ENCODE measurements around the gene FAM222B. TPM values are rescaled to one million over a fixed set of nuclear protein-coding genes. Genes with fewer than 3 reads are reported as not detected.
"Not testable (repeated sequence)": the region's sequence is repeated elsewhere in the genome, so short reads cannot be mapped to it uniquely, and the experiment has no call there.

Gene FAM222B
- total RNA-seq, 2 donors from 2014 or later, result 20.9 to 26.5 TPM

DNA sequence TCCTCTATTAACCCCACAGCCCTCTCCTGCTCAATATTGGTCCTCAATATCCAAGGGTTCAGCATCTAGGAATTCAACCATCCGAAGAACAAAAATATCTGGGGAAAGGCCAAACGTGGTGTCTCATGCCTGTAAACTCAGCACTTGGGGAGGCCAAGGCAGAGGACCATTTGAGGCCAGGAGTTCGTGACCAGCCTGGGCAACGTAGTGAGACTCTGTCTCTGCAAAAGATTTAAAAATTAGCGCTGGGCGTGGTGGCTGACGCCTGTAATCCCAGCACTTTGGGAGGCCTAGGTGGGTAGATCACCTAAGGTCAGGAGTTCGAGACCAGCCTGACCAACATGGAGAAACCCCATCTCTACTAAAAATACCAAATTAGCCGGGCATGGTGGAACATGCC is 4.1 kb upstream of the FAM222B start:
- H3K4me3 Mint-ChIP-seq; ATAC-seq (replicated peaks in 1 of 2); H3K36me3 Mint-ChIP-seq (ENCODE audit: insufficient read depth in 2 of 2); H3K27ac Mint-ChIP-seq; DNase-seq; H3K27me3 Mint-ChIP-seq (ENCODE audit: low read depth); H3K9me3 Mint-ChIP-seq: not testable (repeated sequence)
- H3K4me1 Mint-ChIP-seq (ENCODE audit: low read depth), result peaks cover 22% of the 10 kb centered on the region

DNA sequence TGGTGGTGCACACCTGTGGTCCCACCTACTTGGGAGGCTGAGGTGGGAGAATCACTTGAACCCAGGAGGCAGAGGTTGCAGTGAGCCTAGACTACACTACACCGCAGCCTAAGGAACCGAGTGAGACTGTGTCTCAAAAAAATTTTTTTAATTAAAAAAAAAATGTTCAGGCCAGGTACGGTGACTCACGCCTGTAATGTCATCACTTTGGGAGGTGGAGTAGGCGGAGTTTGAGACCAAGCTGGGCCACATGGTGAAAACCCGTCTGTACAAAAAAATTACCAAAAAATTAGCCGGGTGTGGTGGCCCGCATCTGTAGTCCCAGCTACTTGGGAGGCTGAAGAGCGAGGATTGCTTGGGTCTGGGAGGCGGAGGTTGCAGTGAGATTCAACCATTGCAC is 3.6 kb upstream of the FAM222B start:
- no peaks in the 10 kb centered on the region for H3K9me3 Mint-ChIP-seq
- peaks cover 27% of the 10 kb centered on the region for H3K4me1 Mint-ChIP-seq (ENCODE audit: low read depth)
- ATAC-seq (replicated peaks in 1 of 2) (no peak), DNase-seq (peak in 1 of 2 donors; percentile 11)
- H3K27ac Mint-ChIP-seq, result no peak overlapping the region
- no peaks in the 10 kb centered on the region for H3K27me3 Mint-ChIP-seq (ENCODE audit: low read depth)
- H3K36me3 Mint-ChIP-seq (ENCODE audit: insufficient read depth in 2 of 2), result peaks cover 2 to 3% of the 10 kb centered on the region in 2 donors
- no peak overlapping the region for H3K4me3 Mint-ChIP-seq

DNA sequence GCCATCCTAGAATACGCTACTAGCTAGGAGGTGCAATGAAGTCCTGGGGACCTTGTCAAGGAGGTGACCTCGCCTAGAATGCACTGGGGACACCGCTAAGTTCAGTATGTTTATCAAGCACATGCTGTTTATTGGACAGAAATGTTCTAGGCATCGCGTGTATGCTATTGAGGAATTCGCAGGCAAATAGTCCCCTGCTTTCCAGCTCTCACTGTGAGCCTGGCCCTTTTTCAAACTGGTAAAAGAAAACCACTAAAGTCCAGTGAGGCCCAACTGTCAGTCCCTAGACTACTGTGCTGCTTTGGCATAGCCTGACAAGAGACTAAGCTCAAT is 1.2 kb upstream of the FAM222B start:
- no peaks in the 10 kb centered on the region for H3K27me3 Mint-ChIP-seq (ENCODE audit: low read depth)
- no peaks in the 10 kb centered on the region for H3K9me3 Mint-ChIP-seq
- peaks cover 29% of the 10 kb centered on the region for H3K4me1 Mint-ChIP-seq (ENCODE audit: low read depth)
- no peak for ATAC-seq (replicated peaks in 1 of 2)
- DNase-seq, result no peak
- H3K27ac Mint-ChIP-seq, result no peak overlapping the region
- peaks cover 2 to 3% of the 10 kb centered on the region in 2 donors for H3K36me3 Mint-ChIP-seq (ENCODE audit: insufficient read depth in 2 of 2)
- H3K4me3 Mint-ChIP-seq, result peak overlapping the region; percentile 42 to 93

DNA sequence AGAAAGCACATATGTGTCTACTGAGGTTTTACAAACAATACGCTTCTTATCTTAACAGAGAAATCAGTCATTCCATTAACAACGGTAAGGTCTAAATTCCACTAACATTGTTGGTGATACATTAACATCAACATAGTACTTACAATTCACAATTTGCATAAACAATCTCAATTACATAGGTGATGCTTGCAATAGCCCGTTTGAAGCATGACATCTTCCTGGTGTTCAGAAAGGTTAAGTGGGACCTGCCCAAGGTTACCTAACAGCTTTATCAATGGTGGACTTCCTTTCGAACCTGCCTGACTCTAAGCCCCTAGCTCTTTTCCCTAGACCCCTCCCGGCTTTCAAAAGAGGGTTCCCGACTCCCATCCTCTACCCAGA is 699 bp downstream of the FAM222B start:
- DNase-seq (no peak), ATAC-seq (replicated peaks in 1 of 2) (peak; percentile 1 to 7)
- H3K4me3 Mint-ChIP-seq, result peak overlapping the region; percentile 86 to 93
- H3K36me3 Mint-ChIP-seq (ENCODE audit: insufficient read depth in 2 of 2), result peaks cover 2 to 3% of the 10 kb centered on the region in 2 donors
- H3K27ac Mint-ChIP-seq, result peak overlapping the region; percentile 95
- H3K27me3 Mint-ChIP-seq (ENCODE audit: low read depth), result no peaks in the 10 kb centered on the region
- no peaks in the 10 kb centered on the region for H3K9me3 Mint-ChIP-seq
- H3K4me1 Mint-ChIP-seq (ENCODE audit: low read depth), result peaks cover 25% of the 10 kb centered on the region

DNA sequence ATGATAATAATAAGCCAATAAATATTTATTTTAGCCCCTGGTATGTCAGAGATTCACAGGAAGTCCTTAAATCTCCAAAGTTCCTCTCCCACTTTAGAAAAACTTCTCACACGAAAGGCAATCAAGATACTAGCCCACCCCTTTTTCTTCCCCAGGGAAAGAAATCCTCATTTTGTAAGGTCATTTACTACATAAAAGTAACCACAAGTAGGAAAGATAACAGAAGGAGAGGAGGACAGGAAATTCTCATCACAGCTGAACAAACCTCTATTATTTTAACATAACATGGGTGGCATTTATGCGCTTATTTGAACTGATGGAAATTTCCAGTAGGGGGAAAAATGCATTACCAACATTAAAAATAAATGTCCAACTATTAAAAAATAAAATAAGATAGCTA is 3.4 kb downstream of the FAM222B start:
- H3K27me3 Mint-ChIP-seq (ENCODE audit: low read depth), result no peaks in the 10 kb centered on the region
- H3K36me3 Mint-ChIP-seq (ENCODE audit: insufficient read depth in 2 of 2), result peaks cover 5 to 6% of the 10 kb centered on the region in 2 donors
- H3K9me3 Mint-ChIP-seq, result no peaks in the 10 kb centered on the region
- DNase-seq (no peak), ATAC-seq (replicated peaks in 1 of 2) (no peak)
- peaks cover 25% of the 10 kb centered on the region for H3K4me1 Mint-ChIP-seq (ENCODE audit: low read depth)
- H3K4me3 Mint-ChIP-seq, result no peak overlapping the region
- no peak overlapping the region for H3K27ac Mint-ChIP-seq

DNA sequence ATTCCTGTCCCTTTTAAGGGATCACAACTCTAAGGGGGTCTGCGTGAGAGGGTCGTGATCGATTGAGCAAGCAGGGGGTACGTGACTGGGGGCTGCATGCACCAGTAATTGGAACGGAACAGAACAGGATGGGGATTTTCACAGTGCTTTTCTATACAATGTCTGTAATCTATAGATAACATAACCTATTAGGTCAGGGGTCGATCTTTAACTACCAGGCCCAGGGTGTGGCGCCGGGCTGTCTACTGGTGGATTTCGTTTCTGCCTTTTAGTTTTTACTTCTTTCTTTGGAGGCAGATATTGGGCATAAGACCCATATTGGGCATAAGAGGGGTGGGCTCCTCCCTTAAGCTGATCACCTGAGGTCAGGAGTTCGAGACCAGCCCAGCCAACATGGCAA is 6.0 kb downstream of the FAM222B start:
- H3K4me1 Mint-ChIP-seq (ENCODE audit: low read depth), result peaks cover 12% of the 10 kb centered on the region
- DNase-seq; H3K36me3 Mint-ChIP-seq (ENCODE audit: insufficient read depth in 2 of 2); ATAC-seq (replicated peaks in 1 of 2); H3K4me3 Mint-ChIP-seq; H3K27ac Mint-ChIP-seq; H3K9me3 Mint-ChIP-seq; H3K27me3 Mint-ChIP-seq (ENCODE audit: low read depth): not testable (repeated sequence)

DNA sequence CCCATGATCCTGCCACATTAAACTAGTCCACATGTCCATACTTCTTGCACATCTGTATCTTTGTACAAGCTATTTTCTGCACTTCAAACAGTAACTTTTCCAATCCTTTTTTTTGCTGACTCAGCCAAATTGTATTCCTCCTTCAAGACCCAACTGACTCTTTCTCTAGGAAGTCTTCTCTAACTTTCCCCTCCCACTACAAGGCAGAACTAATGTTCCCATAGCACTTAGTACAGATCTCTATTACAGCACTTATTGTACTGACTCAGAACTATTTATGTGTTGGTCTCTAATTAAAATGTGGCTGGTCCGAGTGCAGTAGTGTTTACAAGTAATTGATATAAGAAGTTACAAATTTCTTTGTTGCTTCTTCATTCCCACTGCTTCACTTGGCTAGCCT is 8.2 kb downstream of the FAM222B start:
- H3K4me1 Mint-ChIP-seq (ENCODE audit: low read depth), result no peaks in the 10 kb centered on the region
- H3K9me3 Mint-ChIP-seq, result no peaks in the 10 kb centered on the region
- H3K36me3 Mint-ChIP-seq (ENCODE audit: insufficient read depth in 2 of 2), result peaks cover 11 to 12% of the 10 kb centered on the region in 2 donors
- no peak overlapping the region for H3K27ac Mint-ChIP-seq
- DNase-seq, result no peak
- no peak overlapping the region for H3K4me3 Mint-ChIP-seq
- H3K27me3 Mint-ChIP-seq (ENCODE audit: low read depth), result no peaks in the 10 kb centered on the region
- ATAC-seq (replicated peaks in 1 of 2), result no peak

DNA sequence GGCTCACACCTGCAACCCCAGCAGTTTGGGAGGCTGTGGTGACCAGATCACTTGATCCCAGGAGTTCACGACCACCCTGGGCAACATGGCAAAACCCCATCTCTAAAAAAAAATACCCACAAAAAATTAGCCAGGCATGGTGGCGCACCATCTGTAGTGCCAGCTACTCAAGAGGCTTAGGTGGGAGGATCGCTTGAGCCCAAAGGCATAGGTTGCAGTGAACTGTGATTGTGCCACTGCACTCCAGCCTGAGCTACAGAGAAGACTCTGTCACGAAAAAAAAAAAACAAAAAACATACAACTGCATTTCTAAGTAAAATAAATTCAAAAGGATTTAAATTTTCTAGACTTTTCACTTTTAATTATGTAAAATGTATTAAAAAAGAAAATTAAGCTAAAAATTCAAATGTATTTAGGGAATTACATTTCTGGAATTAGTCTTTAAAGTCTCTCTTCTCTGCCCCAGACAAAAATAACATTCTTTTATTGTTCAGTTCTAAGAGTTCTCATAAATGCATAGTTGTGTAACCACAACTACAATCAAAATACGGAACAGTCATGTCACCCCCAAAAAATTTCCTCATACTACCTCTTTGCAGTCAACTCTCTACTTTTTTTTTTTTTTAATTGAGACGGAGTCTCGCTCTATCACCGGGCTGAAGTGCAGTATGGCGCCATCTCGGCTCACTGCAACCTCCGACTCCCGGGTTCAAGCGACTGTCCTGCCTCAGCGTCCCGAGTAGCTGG is 14.1 kb downstream of the FAM222B start:
- H3K4me3 Mint-ChIP-seq, result no peak overlapping the region
- H3K4me1 Mint-ChIP-seq (ENCODE audit: low read depth), result peaks cover 5% of the 10 kb centered on the region
- no peak overlapping the region for H3K27ac Mint-ChIP-seq
- DNase-seq (no peak), ATAC-seq (replicated peaks in 1 of 2) (no peak)
- H3K36me3 Mint-ChIP-seq (ENCODE audit: insufficient read depth in 2 of 2), result peaks cover 3 to 8% of the 10 kb centered on the region in 2 donors
- H3K9me3 Mint-ChIP-seq, result no peaks in the 10 kb centered on the region
- no peaks in the 10 kb centered on the region for H3K27me3 Mint-ChIP-seq (ENCODE audit: low read depth)

DNA sequence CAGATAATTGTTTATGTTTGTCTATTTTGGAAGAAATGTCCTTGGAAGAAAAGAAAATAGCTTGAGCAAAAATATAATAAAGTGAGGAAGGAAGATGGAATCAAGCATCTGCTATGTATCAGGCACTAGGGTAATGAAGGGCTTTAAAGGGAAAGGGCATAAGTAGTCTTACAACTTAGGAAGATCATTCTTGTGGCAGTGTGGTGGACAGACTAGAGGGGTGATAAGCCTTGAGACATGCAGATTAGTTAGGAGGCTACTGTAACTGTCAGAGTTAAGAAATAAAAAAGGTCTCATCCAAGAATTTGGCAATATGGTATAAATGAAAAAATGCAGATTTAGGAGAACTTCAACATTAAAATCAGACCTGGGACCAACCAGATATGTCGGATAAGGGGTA is 14.9 kb downstream of the FAM222B start:
- ATAC-seq (replicated peaks in 1 of 2) (no peak), DNase-seq (no peak)
- Mint-ChIP-seq H3K27me3 (ENCODE audit: low read depth) (no peaks in the 10 kb centered on the region), H3K36me3 (ENCODE audit: insufficient read depth in 2 of 2) (peaks cover 3 to 8% of the 10 kb centered on the region in 2 donors), H3K4me3 (no peak overlapping the region), H3K9me3 (no peaks in the 10 kb centered on the region), H3K4me1 (ENCODE audit: low read depth) (peaks cover 5% of the 10 kb centered on the region), H3K27ac (peak overlapping the region; percentile 85)

DNA sequence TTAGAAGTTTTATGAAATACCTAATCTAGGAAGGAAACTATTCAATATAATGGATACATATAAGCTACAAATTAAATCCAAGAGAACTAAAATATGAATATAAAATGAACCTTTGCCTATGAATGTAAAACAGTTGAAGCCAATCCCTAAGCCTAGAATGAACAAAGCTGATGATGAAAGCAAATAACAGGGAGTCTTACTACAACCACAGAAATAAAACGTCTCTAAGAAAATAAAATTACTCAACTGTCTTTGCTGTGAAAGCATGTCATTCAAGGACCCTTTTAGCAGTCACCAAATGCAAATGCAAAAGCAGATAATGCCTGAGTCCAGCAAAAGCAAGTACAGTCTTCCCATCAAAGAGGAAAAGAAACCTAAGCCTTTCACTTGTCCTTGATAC is 23.0 kb downstream of the FAM222B start:
- H3K9me3 Mint-ChIP-seq, result no peaks in the 10 kb centered on the region
- H3K27ac Mint-ChIP-seq, result no peak overlapping the region

DNA sequence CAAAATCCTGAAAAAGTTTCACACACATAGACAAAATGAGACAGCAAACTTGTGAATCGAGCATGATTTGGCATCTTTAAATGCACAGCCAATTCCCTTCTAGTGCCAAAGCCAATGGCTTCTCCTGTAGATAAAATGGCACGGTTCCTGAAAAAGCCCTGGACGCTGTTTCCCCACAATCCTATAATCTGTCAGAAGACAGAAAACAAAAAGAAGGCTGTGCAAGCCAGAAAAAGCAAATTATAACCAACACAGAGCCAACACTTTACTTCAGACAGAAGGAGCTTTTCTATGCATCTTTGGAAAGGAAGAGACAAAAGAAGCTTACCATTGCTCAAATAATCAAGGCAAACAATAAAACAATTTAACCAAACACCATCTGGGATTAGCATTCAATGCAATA is 23.8 kb downstream of the FAM222B start:
- Mint-ChIP-seq H3K9me3 (no peaks in the 10 kb centered on the region), H3K27me3 (ENCODE audit: low read depth) (no peaks in the 10 kb centered on the region), H3K4me3 (no peak overlapping the region), H3K27ac (peak overlapping the region; percentile 20), H3K4me1 (ENCODE audit: low read depth) (peaks cover 17% of the 10 kb centered on the region), H3K36me3 (ENCODE audit: insufficient read depth in 2 of 2) (no peaks in the 10 kb centered on the region)
- ATAC-seq (replicated peaks in 1 of 2) (no peak), DNase-seq (no peak)

More for the DNA sequence above, 23.0 kb downstream of the FAM222B start:
- no peaks in the 10 kb centered on the region for H3K27me3 Mint-ChIP-seq (ENCODE audit: low read depth)
- H3K4me1 Mint-ChIP-seq (ENCODE audit: low read depth), result peaks cover 17% of the 10 kb centered on the region
- no peak overlapping the region for H3K4me3 Mint-ChIP-seq
- no peak for ATAC-seq (replicated peaks in 1 of 2)
- DNase-seq, result no peak
- H3K36me3 Mint-ChIP-seq (ENCODE audit: insufficient read depth in 2 of 2), result no peaks in the 10 kb centered on the region

DNA sequence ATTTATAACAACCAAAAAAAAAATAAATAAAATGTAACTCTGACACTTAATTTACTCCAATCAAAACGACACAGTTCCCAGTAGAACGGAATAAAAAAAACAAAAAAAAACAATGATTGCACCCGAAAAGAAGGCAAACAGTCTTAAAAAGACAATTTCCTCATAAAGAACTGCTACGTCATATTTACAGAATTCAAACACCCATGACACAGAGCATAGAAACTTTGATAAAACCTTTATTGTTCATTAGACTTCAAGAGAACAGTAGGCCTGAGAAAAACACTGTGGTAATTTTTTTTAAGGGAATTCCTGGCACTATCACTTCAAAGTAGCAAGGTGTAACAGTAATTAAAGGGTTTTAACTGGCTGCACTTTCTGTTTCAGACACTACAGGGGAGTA is 26.1 kb downstream of the FAM222B start:
- DNase-seq (no peak), ATAC-seq (replicated peaks in 1 of 2) (no peak)
- peak overlapping the region in 1 of 2 donors; percentile 47 for H3K4me3 Mint-ChIP-seq
- no peaks in the 10 kb centered on the region for H3K36me3 Mint-ChIP-seq (ENCODE audit: insufficient read depth in 2 of 2)
- peak overlapping the region; percentile 7 for H3K27ac Mint-ChIP-seq
- no peaks in the 10 kb centered on the region for H3K9me3 Mint-ChIP-seq
- H3K4me1 Mint-ChIP-seq (ENCODE audit: low read depth), result peaks cover 28% of the 10 kb centered on the region
- H3K27me3 Mint-ChIP-seq (ENCODE audit: low read depth), result no peaks in the 10 kb centered on the region

DNA sequence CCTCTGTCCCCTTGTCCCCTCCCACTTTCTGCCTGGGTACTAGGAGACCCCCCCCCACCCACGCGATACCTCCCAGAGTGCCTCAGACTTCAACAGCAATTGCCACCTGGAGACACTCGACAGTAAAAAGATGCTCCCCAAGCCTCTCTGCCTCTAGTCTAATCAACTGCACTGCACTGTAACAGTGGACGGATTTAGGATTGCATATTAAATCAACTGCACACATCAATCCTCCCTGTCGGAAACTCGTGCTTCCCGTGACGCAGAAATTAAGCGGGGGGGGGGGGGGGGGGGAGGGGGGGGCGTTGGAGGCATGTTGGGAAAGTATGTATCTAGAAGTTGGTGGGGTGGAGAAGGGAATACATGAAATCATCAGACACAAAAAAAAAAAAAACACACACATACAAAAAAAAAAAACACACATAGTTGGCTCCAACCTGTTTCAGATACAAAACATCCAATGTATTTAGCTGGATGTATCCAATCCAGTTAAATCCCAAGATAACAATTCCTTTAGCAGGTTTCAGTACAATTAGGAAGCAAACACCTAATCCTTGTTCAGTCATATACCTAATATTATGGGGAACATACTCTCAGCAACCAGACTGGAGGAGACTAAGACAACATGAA is 29.7 kb downstream of the FAM222B start:
- H3K36me3 Mint-ChIP-seq (ENCODE audit: insufficient read depth in 2 of 2), result peaks cover 0 to 7% of the 10 kb centered on the region in 2 donors

More for the DNA sequence above, 29.7 kb downstream of the FAM222B start:
- Mint-ChIP-seq H3K4me3 (peak overlapping the region; percentile 90 to 99), H3K27ac (peak overlapping the region; percentile 89), H3K9me3 (no peaks in the 10 kb centered on the region), H3K27me3 (ENCODE audit: low read depth) (no peaks in the 10 kb centered on the region), H3K4me1 (ENCODE audit: low read depth) (peaks cover 56% of the 10 kb centered on the region)
- ATAC-seq (replicated peaks in 1 of 2), result peak; percentile 23 to 36
- no peak for DNase-seq

Measured in activated T-cell treated with anti-CD3 and anti-CD28 coated beads, Interleukin-2, amount 50 U/mL, for 72 hours (primary cell).